Liver (tissue), 9 donors: Measurements from ENCODE around the gene TOR4A. TPM values are rescaled to one million over a fixed set of nuclear protein-coding genes. Genes with fewer than 3 reads are reported as not detected.
A peak's percentile ranks its signal among the peaks of the same experiment; 100 is the strongest.

Source experiments
- DNase-seq: peaks from one replicate; pipeline ENCODE4 v3.0.0-alpha.2; 2017; ENCODE audit warnings: low spot score
- H3K27ac ChIP-seq, 2 donors: one replicate each; pipeline ENCODE4 v1.7.0; 2013; ENCODE audit warnings: inconsistent platforms in 2 of 2, low read length in 2 of 2, control low read depth in 1 of 2, low read depth in 1 of 2, mild to moderate bottlenecking in 1 of 2
- H3K27me3 ChIP-seq, 4 donors: one replicate each; pipeline versions ENCODE4 v1.6.1 to v1.7.0; 2013; ENCODE audit warnings: low read length in 3 of 4, inconsistent platforms in 1 of 4, mild to moderate bottlenecking in 1 of 4, moderate library complexity in 1 of 4; ENCODE audit not compliant: control insufficient read depth in 4 of 4, insufficient read depth in 4 of 4
- H3K36me3 ChIP-seq, 4 donors: one replicate each; pipeline versions ENCODE4 v1.6.1 to v1.7.0; 2013; ENCODE audit warnings: low read length in 3 of 4, mild to moderate bottlenecking in 3 of 4, low read depth in 1 of 4, moderate library complexity in 1 of 4; ENCODE audit not compliant: control insufficient read depth in 4 of 4, insufficient read depth in 3 of 4
- H3K4me1 ChIP-seq, 4 donors: one replicate each; pipeline versions ENCODE4 v1.6.1 to v1.7.0; 2013; ENCODE audit warnings: low read length in 3 of 4, mild to moderate bottlenecking in 3 of 4, moderate library complexity in 1 of 4; ENCODE audit not compliant: control insufficient read depth in 4 of 4, insufficient read depth in 4 of 4
- H3K4me3 ChIP-seq, 3 donors: one replicate each; pipeline versions ENCODE4 v1.6.1 to v1.7.0; 2013; ENCODE audit warnings: low read length in 3 of 3, control low read depth in 1 of 3, low read depth in 1 of 3, mild to moderate bottlenecking in 1 of 3
- H3K9ac ChIP-seq, 2 donors: one replicate each; pipeline ENCODE4 v1.7.0; 2013; ENCODE audit warnings: low read length in 2 of 2, mild to moderate bottlenecking in 2 of 2, moderate library complexity in 2 of 2, control low read depth in 1 of 2, low read depth in 1 of 2
- H3K9me3 ChIP-seq, 4 donors: one replicate each; pipeline versions ENCODE4 v1.6.1 to v1.7.0; 2013; ENCODE audit warnings: low read length in 3 of 4; ENCODE audit not compliant: control insufficient read depth in 4 of 4
- EGR1 ChIP-seq, 2 donors: IDR thresholded peaks; 2 replicates each; pipeline ENCODE4 v1.6.1; 2016 to 2018; ENCODE audit warnings: antibody characterized with exemption in 2 of 2, low read depth in 2 of 2
- FOXA1 ChIP-seq: IDR thresholded peaks from 2 replicates; pipeline ENCODE4 v1.6.1; 2016; ENCODE audit warnings: antibody characterized with exemption
- HNF4A ChIP-seq, 2 donors: conservative IDR thresholded peaks; 2 replicates each; pipeline ENCODE4 v1.6.1; 2016; ENCODE audit warnings: antibody characterized with exemption in 2 of 2, mild to moderate bottlenecking in 2 of 2
- HNF4G ChIP-seq: IDR thresholded peaks from 2 replicates; pipeline ENCODE4 v1.6.1; 2016; ENCODE audit warnings: antibody characterized with exemption
- NR2F2 ChIP-seq: IDR thresholded peaks from 2 replicates; pipeline ENCODE4 v1.6.1; 2016; ENCODE audit warnings: antibody characterized with exemption
- RXRA ChIP-seq, 2 donors: IDR thresholded peaks; 2 replicates each; pipeline ENCODE4 v1.6.1; 2017 to 2018; ENCODE audit warnings: antibody characterized with exemption in 2 of 2, mild to moderate bottlenecking in 1 of 2
- WGBS: extraction: QIAGEN DNeasy Blood & Tissue Kit; methylation state at CpG from one replicate; pipeline ENCODE4 v1.1.7; 2013; 5-methylcytosine and 5-hydroxymethylcytosine counted together
- polyA plus RNA-seq, 2 donors: library from polyadenylated mRNA; stranded (reverse) in 1 of 2; unstranded in 1 of 2; fragments of 200-250 nt in 1 of 2; fragments of >200 nt in 1 of 2; fragmentation: Nextera tagmentation in 1 of 2; extraction: Ambion mirVana in 1 of 2; gene quantifications; one replicate each; pipeline versions ENCODE4 v1.2.1 to v1.2.3, GENCODE V29; 2013 to 2015
- total RNA-seq, 2 donors: library from RNA; depleted of rRNA; stranded (reverse); fragments of >200 nt; gene quantifications; one replicate each; pipeline ENCODE4 v1.2.3, GENCODE V29; 2014
- TF ChIP-seq, protein P1 (sequence below): IDR thresholded peaks from 2 replicates; pipeline ENCODE4 v1.6.1; 2016; ENCODE audit warnings: antibody characterized with exemption
- TF ChIP-seq, protein P2 (sequence below): IDR thresholded peaks from 2 replicates; pipeline ENCODE4 v1.6.1; 2016; ENCODE audit warnings: antibody characterized with exemption, mild to moderate bottlenecking
- TF ChIP-seq, protein P3 (sequence below): IDR thresholded peaks from 2 replicates; pipeline ENCODE4 v1.6.1; 2016; ENCODE audit warnings: antibody characterized with exemption
- TF ChIP-seq, protein P4 (sequence below): fragments of 150-350 bp; IDR thresholded peaks from 2 replicates; pipeline ENCODE4 v1.5.1; 2017; ENCODE audit warnings: improper control_type of control experiment, low read depth, low read length; ENCODE audit not compliant: missing input control
- donor health status: healthy.
- donor health status: healthy.
- donor health status: healthy.
- donor health status: healthy.
- donor health status: healthy.

Gene TOR4A
- total and polyA plus RNA-seq, 4 donors, result 0.35 to 5.1 (median 4.3) TPM

DNA sequence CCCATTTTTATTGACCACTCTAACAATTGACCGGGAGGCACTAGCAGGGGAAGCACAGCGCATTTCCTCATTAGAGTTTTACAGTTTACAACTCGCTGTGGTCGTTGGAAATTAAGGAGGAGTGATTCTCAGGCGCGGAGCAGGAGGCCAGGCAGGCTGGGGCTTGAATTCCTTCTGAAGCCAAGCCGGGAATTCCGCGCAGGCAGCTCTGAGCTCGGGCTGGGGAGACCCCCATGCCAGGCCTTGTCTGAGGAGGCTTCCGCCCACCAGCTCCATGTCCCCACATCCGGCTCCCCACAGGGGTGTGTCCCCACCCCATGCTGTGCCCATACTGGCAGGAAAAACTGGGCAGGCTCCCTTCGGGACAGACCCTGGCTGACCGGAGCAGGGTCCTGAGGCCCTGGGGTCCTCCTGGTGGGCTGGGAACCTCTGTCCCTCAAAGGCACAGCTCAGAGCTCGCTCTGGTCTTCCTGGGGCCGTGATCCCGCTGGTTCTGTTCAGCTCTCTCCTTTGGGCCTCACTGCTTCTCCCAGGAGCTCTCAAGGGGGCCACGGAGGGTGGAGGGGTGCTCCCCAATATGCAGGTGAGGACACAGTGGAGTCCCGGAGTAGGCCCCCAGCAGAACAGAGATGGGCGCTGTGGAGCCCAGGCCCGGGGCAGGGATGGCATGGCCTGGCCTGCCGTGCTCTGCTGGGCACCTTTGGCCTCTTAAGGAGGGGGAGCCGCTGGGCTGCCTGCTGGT lies 25.8 kb downstream of the TOR4A start:
- Histone ChIP-seq H3K4me3 (no peak overlapping the region), H3K27me3 (peaks cover 0 to 3% (median 0%) of the 10 kb centered on the region in 4 donors), H3K27ac (peak overlapping the region in 1 of 2 donors; percentile 50), H3K4me1 (peaks cover 13 to 59% (median 28%) of the 10 kb centered on the region in 4 donors), H3K9me3 (no peaks in the 10 kb centered on the region), H3K36me3 (no peaks in the 10 kb centered on the region), H3K9ac (no peak overlapping the region)
- 76% methylated on average over 23 of the region's 23 CpGs for WGBS
- DNase-seq, result peak; percentile 34
- no peak for TF ChIP-seq NR2F2
- TF ChIP-seq HNF4G, result no peak
- TF ChIP-seq, protein P1, sequence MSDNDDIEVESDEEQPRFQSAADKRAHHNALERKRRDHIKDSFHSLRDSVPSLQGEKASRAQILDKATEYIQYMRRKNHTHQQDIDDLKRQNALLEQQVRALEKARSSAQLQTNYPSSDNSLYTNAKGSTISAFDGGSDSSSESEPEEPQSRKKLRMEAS, result no peak
- TF ChIP-seq HNF4A (conservative IDR thresholded peaks at IDR 0.05), result no peak
- TF ChIP-seq FOXA1, result no peak

DNA sequence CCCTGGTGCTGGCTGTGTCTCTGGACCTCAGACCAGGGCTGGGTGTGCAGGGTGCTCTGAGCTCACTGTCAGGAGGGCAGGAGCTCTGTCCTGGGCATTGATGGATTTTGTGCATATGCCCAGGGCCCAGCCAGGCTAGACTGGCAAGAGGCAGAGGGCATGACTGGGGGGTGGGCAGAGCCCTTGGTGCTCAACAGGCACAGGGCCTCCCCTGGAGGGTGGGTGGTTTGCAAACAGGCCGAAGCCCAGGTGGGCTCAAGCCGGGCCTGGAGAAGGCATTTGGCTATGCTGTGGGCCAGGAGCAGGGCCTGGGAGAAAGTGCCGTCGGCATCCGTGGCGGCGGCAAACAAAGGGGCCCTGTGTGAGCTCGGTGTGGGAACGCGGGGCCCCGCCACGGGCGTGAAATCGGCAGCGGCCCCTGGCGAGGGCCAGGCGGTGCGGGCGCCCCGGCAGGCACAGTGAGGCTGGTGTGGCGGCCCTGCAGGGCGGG lies 26.4 kb downstream of the TOR4A start:
- peaks cover 0 to 3% (median 0%) of the 10 kb centered on the region in 4 donors for H3K27me3 ChIP-seq
- peaks cover 13 to 53% (median 28%) of the 10 kb centered on the region in 4 donors for H3K4me1 ChIP-seq
- H3K36me3 ChIP-seq, result no peaks in the 10 kb centered on the region
- no peak overlapping the region for H3K9ac ChIP-seq
- no peak overlapping the region for H3K4me3 ChIP-seq
- 84% methylated on average over 22 of the region's 22 CpGs for WGBS
- H3K9me3 ChIP-seq, result no peaks in the 10 kb centered on the region
- peak; percentile 33 for DNase-seq
- TF ChIP-seq, protein P2, sequence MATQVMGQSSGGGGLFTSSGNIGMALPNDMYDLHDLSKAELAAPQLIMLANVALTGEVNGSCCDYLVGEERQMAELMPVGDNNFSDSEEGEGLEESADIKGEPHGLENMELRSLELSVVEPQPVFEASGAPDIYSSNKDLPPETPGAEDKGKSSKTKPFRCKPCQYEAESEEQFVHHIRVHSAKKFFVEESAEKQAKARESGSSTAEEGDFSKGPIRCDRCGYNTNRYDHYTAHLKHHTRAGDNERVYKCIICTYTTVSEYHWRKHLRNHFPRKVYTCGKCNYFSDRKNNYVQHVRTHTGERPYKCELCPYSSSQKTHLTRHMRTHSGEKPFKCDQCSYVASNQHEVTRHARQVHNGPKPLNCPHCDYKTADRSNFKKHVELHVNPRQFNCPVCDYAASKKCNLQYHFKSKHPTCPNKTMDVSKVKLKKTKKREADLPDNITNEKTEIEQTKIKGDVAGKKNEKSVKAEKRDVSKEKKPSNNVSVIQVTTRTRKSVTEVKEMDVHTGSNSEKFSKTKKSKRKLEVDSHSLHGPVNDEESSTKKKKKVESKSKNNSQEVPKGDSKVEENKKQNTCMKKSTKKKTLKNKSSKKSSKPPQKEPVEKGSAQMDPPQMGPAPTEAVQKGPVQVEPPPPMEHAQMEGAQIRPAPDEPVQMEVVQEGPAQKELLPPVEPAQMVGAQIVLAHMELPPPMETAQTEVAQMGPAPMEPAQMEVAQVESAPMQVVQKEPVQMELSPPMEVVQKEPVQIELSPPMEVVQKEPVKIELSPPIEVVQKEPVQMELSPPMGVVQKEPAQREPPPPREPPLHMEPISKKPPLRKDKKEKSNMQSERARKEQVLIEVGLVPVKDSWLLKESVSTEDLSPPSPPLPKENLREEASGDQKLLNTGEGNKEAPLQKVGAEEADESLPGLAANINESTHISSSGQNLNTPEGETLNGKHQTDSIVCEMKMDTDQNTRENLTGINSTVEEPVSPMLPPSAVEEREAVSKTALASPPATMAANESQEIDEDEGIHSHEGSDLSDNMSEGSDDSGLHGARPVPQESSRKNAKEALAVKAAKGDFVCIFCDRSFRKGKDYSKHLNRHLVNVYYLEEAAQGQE, result no peak
- TF ChIP-seq HNF4A (conservative IDR thresholded peaks at IDR 0.05), result no peak
- TF ChIP-seq FOXA1, result no peak
- no peak for TF ChIP-seq NR2F2
- no peak for TF ChIP-seq RXRA (IDR thresholded peaks at IDR 0.05)
- TF ChIP-seq, protein P3, sequence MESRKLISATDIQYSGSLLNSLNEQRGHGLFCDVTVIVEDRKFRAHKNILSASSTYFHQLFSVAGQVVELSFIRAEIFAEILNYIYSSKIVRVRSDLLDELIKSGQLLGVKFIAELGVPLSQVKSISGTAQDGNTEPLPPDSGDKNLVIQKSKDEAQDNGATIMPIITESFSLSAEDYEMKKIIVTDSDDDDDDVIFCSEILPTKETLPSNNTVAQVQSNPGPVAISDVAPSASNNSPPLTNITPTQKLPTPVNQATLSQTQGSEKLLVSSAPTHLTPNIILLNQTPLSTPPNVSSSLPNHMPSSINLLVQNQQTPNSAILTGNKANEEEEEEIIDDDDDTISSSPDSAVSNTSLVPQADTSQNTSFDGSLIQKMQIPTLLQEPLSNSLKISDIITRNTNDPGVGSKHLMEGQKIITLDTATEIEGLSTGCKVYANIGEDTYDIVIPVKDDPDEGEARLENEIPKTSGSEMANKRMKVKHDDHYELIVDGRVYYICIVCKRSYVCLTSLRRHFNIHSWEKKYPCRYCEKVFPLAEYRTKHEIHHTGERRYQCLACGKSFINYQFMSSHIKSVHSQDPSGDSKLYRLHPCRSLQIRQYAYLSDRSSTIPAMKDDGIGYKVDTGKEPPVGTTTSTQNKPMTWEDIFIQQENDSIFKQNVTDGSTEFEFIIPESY, result no peak
- TF ChIP-seq EGR1 (IDR thresholded peaks at IDR 0.05; ENCODE audit: low read depth in 2 of 2), result no peak
- TF ChIP-seq, protein P1, result no peak
- TF ChIP-seq, protein P4, sequence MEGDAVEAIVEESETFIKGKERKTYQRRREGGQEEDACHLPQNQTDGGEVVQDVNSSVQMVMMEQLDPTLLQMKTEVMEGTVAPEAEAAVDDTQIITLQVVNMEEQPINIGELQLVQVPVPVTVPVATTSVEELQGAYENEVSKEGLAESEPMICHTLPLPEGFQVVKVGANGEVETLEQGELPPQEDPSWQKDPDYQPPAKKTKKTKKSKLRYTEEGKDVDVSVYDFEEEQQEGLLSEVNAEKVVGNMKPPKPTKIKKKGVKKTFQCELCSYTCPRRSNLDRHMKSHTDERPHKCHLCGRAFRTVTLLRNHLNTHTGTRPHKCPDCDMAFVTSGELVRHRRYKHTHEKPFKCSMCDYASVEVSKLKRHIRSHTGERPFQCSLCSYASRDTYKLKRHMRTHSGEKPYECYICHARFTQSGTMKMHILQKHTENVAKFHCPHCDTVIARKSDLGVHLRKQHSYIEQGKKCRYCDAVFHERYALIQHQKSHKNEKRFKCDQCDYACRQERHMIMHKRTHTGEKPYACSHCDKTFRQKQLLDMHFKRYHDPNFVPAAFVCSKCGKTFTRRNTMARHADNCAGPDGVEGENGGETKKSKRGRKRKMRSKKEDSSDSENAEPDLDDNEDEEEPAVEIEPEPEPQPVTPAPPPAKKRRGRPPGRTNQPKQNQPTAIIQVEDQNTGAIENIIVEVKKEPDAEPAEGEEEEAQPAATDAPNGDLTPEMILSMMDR, result no peak
- H3K27ac ChIP-seq, result no peak overlapping the region
